Urothelium cell line (cell line): Measurements from ENCODE around the gene SEC24C.
"Not testable (repeated sequence)": the region's sequence is repeated elsewhere in the genome, so short reads cannot be mapped to it uniquely, and the experiment has no call there.

Experiments used
- DNase-seq: peaks from one replicate; pipeline ENCODE4 v3.0.0; 2011; ENCODE audit warnings: low spot score, mixed read lengths
- FAIRE-seq: peaks from 2 replicates; lab custom pipeline; 2011; peaks lifted over from hg19 to GRCh38; lab: Jason Lieb, UNC

The SEC24C gene, protein sequence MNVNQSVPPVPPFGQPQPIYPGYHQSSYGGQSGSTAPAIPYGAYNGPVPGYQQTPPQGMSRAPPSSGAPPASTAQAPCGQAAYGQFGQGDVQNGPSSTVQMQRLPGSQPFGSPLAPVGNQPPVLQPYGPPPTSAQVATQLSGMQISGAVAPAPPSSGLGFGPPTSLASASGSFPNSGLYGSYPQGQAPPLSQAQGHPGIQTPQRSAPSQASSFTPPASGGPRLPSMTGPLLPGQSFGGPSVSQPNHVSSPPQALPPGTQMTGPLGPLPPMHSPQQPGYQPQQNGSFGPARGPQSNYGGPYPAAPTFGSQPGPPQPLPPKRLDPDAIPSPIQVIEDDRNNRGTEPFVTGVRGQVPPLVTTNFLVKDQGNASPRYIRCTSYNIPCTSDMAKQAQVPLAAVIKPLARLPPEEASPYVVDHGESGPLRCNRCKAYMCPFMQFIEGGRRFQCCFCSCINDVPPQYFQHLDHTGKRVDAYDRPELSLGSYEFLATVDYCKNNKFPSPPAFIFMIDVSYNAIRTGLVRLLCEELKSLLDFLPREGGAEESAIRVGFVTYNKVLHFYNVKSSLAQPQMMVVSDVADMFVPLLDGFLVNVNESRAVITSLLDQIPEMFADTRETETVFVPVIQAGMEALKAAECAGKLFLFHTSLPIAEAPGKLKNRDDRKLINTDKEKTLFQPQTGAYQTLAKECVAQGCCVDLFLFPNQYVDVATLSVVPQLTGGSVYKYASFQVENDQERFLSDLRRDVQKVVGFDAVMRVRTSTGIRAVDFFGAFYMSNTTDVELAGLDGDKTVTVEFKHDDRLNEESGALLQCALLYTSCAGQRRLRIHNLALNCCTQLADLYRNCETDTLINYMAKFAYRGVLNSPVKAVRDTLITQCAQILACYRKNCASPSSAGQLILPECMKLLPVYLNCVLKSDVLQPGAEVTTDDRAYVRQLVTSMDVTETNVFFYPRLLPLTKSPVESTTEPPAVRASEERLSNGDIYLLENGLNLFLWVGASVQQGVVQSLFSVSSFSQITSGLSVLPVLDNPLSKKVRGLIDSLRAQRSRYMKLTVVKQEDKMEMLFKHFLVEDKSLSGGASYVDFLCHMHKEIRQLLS

DNA sequence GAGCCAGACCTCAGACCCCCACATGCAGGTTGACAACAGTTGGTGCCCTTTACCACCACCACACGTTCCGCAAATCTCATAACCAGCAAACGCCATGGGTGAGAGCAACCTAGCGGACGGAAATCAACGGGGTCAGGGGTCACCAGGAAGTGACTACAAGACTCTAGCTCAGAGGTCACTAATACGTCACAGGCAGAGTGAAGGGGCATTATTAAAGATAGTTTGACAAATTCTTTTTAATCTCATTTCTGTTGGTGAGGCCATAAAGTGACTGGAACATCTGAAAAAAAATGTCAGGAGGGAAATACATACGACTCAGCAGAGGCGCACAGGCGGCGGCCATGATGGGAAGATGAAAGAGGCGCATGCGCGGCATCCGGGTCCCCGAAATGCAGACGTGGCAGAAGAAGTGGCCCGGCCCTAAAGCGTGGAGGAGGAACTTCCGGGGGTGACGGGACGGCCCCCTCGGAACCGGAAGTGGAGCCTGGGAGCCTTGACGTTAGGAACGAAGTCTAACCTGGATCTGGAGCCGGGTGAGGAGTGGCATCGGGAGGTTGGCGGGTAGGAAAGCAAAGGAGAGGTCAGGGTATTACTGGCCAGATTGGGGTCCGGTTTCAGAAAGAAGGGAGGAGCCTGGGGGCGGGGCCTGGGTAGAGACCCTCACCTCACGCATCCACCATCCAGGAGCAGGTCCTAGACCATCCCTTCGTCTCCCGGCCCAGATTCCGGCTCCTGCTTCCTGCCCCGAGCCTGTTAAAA is at the start of gene SEC24C:
SEC24C (plus strand) TSS at position 468 of the 759 bp plus-strand sequence. CDS start 2,461 bp downstream, outside the sequence.
- peak; percentile 97 for DNase-seq
- FAIRE-seq = no peak

GRCh38 chr10:73695302-73695701 is 48.9 kb upstream of the SEC24C start:
- DNase-seq, FAIRE-seq: not testable (repeated sequence)

DNA sequence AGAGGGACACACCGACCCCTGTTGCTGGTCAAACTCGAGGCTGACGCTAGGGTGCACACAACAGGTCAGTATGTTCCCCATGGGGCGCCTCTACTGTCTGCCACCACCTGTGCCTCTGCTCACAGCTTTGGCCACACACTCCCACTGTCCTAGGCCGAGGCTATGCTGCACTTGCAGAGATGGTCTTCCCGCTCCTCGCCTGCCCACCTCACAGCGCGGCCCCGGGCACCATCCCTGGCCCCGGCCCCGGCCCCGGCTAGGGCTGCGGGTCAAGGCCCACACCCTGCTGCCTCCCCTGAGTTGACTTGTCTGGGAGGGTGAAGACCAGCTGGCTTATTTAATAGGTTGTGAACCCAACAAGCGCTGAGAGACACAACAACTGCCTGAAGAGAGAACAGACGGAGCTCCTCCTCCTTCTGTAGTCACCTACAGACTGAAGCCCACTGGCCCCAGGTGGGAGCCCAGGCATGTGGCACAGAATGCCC is 46.5 kb upstream of the SEC24C start, which contains the start of gene AGAP5:
AGAP5 (minus strand) TSS at position 435 of the 485 bp plus-strand sequence; CDS start at position 81, 354 bp downstream.
- FAIRE-seq, DNase-seq: not testable (repeated sequence)

GRCh38 chr10:73698819-73699218 is 45.4 kb upstream of the SEC24C start:
- FAIRE-seq, DNase-seq: not testable (repeated sequence)

DNA sequence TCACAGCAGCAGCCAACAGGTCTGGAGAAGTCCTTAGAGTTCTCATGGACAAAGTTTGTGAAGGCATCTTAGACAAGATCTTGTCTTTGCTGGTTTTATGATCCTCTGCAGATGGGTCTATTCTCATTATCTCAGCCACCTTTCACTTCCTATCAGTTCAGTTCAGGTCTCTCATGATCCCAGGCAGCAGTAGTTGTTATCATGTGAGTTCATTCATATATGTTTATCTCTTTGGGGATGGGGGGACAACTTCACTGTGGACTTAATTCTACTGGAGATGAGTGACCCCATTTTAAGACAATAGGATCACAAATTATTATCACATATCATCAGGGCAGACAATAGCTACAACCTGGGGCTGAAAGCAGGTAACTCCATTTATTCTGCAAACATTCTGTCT is 40.2 kb upstream of the SEC24C start:
- not testable (repeated sequence) for DNase-seq, FAIRE-seq

DNA sequence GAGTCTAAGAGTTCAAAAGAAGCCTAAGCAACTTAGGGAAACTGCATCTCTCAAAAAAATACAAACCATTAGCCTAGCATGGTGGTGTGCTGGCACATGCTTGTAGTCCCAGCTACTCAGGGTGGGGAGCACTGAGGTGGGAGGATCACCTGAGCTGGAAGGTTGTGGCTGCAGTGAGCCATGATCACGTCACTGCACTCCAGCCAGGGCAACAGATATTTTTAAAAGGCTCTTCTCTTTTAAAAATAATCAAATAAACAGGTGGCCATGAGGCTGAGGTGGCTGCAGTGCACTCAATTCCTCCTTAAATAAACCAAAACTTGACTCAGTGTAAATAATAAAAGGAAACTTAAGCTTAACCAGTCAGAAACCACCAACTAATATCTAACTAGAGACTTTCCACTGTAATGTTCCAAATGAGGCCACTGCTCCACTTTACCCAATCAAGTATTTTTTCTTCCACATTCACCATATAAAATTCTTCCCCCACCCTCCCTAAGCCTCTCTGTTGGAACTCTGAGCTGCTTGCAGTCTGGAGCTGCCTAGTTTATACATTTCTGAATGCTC is 38.6 kb upstream of the SEC24C start:
- not testable (repeated sequence) for DNase-seq, FAIRE-seq

- not testable (repeated sequence) for DNase-seq, FAIRE-seq
Observed at GRCh38 chr10:73706488-73706887, 37.7 kb upstream of the SEC24C start.

GRCh38 chr10:73707628-73708027 is 36.5 kb upstream of the SEC24C start:
- FAIRE-seq, DNase-seq: not testable (repeated sequence)

- not testable (repeated sequence) for FAIRE-seq
Observed at GRCh38 chr10:73708122-73708521, 36.0 kb upstream of the SEC24C start.

GRCh38 chr10:73711683-73712082 is 32.5 kb upstream of the SEC24C start:
- DNase-seq, FAIRE-seq: not testable (repeated sequence)

More at GRCh38 chr10:73708122-73708521, 36.0 kb upstream of the SEC24C start:
- DNase-seq = not testable (repeated sequence)

DNA sequence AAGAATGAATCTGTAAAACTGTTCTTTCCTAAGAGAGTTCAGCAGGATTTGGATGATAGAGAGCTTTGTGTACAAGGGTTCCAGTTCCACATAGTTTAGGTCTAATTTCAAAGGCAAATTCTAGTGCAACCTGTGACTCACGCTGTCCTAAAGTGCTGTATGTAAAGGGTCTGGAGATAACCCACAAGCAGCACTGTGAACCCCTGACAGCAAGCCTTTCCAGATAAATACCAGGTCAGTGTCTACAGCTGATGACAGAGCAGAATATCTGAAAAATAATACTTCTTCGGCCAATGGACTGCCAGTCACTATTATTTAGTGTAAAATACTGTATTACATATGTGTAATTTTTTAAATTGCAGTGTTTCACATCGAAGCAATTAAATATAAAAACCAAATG is 30.3 kb upstream of the SEC24C start:
- DNase-seq, FAIRE-seq: not testable (repeated sequence)

- DNase-seq, FAIRE-seq: not testable (repeated sequence)
Observed at GRCh38 chr10:73714483-73714882, 29.7 kb upstream of the SEC24C start.

GRCh38 chr10:73715179-73716156 is 28.7 kb upstream of the SEC24C start:
- FAIRE-seq, DNase-seq: not testable (repeated sequence)

GRCh38 chr10:73716251-73716650 is 27.9 kb upstream of the SEC24C start:
- DNase-seq (no peak), FAIRE-seq (no peak)

DNA sequence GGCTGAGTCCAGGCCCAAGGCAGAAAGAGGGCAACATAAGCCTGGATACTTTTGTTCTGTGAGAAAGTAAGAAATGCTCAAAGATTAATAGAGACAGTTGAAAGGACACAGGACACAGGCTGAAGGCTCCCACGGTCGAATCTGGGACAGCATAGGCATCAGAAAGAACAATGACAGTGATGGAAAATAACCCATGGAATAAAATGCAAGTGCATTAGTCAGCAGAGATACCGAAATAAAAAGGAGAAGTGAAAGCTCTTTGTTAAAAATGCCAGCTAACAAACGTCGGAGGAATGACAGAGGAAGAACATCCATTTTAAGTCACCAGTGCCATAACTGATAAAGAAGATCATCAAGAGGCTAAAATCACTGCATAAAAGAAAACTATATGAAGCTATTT is 26.6 kb upstream of the SEC24C start:
- DNase-seq = no peak
- no peak for FAIRE-seq

- DNase-seq, FAIRE-seq: not testable (repeated sequence)
Observed at GRCh38 chr10:73720561-73720960, 23.6 kb upstream of the SEC24C start.

- FAIRE-seq (no peak), DNase-seq (no peak)
Observed at GRCh38 chr10:73723516-73723915, 20.7 kb upstream of the SEC24C start.

GRCh38 chr10:73729781-73730152 is 14.4 kb upstream of the SEC24C start:
- not testable (repeated sequence) for DNase-seq, FAIRE-seq
